ENCODE results near the gene PTPRM. TPM values are rescaled to one million over a fixed set of nuclear protein-coding genes. Genes with fewer than 3 reads are reported as not detected.

PTPRM gene
- total and polyA plus RNA-seq, 2 experiments from 2014 or later = 1.6 to 5.3 TPM

DNA sequence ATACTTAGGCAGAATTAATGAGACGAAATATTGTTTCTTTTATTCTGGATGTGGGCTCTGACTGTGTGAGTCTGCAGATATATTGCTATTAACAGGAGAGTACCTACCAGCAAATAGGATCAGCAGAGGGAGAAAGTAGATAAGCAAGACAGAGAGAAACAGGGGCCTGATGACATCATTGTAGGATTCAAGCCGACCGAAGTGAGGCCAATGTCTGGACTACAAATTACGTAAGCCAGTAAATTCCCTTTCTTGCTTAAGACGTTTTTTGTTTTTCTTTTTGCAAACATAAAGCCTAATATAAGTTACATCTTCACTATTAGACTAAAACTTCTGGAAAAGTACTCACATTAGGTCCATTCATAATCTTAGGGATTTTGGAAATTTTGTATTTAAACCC lies 21.4 kb upstream of the PTPRM start:
- H3K4me3 Mint-ChIP-seq = no peak overlapping the region
- Histone ChIP-seq H3K27me3 (ENCODE audit: insufficient read depth) (no peaks in the 10 kb centered on the region), H3K4me2 (no peak overlapping the region), H3K36me3 (ENCODE audit: insufficient read depth) (no peaks in the 10 kb centered on the region), H2AFZ (no peak overlapping the region), H3K4me1 (ENCODE audit: insufficient read depth) (no peaks in the 10 kb centered on the region), H3K79me2 (replicated peaks; ENCODE audit: insufficient read depth) (no peaks in the 10 kb centered on the region), H3K9me2 (ENCODE audit: insufficient read depth) (no peaks in the 10 kb centered on the region), H3K27ac (ENCODE audit: low read depth) (no peak overlapping the region), H3F3A (replicated peaks; ENCODE audit: low read depth) (no peaks in the 10 kb centered on the region), H3K4me3 (no peak overlapping the region), H4K20me1 (replicated peaks; ENCODE audit: insufficient read depth) (no peaks in the 10 kb centered on the region)
- TF ChIP-seq EZH2 (IDR thresholded peaks at IDR 0.05; ENCODE audit: low read depth, unreplicated experiment) (no peak), ZNF331 (CRISPR knock-in tag; IDR thresholded peaks at IDR 0.05; ENCODE audit: low read depth) (no peak), ZNF114 (CRISPR knock-in tag; IDR thresholded peaks at IDR 0.05) (no peak), JUNB (IDR thresholded peaks at IDR 0.05; ENCODE audit: unreplicated experiment) (no peak), CREB1 (CRISPR knock-in tag; IDR thresholded peaks at IDR 0.05; ENCODE audit: low read depth) (no peak), NANOG (IDR thresholded peaks at IDR 0.05; ENCODE audit: borderline replicate concordance) (no peak), POLR2AphosphoS5 (IDR thresholded peaks at IDR 0.05; ENCODE audit: low read depth) (no peak), STAT1 (IDR thresholded peaks at IDR 0.05; ENCODE audit: unreplicated experiment) (no peak), EZH2phosphoT487 (IDR thresholded peaks at IDR 0.05; ENCODE audit: unreplicated experiment) (no peak)
- TF ChIP-seq, protein P1, sequence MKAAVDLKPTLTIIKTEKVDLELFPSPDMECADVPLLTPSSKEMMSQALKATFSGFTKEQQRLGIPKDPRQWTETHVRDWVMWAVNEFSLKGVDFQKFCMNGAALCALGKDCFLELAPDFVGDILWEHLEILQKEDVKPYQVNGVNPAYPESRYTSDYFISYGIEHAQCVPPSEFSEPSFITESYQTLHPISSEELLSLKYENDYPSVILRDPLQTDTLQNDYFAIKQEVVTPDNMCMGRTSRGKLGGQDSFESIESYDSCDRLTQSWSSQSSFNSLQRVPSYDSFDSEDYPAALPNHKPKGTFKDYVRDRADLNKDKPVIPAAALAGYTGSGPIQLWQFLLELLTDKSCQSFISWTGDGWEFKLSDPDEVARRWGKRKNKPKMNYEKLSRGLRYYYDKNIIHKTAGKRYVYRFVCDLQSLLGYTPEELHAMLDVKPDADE (IDR thresholded peaks at IDR 0.05) = no peak
- TF ChIP-seq, protein P2, sequence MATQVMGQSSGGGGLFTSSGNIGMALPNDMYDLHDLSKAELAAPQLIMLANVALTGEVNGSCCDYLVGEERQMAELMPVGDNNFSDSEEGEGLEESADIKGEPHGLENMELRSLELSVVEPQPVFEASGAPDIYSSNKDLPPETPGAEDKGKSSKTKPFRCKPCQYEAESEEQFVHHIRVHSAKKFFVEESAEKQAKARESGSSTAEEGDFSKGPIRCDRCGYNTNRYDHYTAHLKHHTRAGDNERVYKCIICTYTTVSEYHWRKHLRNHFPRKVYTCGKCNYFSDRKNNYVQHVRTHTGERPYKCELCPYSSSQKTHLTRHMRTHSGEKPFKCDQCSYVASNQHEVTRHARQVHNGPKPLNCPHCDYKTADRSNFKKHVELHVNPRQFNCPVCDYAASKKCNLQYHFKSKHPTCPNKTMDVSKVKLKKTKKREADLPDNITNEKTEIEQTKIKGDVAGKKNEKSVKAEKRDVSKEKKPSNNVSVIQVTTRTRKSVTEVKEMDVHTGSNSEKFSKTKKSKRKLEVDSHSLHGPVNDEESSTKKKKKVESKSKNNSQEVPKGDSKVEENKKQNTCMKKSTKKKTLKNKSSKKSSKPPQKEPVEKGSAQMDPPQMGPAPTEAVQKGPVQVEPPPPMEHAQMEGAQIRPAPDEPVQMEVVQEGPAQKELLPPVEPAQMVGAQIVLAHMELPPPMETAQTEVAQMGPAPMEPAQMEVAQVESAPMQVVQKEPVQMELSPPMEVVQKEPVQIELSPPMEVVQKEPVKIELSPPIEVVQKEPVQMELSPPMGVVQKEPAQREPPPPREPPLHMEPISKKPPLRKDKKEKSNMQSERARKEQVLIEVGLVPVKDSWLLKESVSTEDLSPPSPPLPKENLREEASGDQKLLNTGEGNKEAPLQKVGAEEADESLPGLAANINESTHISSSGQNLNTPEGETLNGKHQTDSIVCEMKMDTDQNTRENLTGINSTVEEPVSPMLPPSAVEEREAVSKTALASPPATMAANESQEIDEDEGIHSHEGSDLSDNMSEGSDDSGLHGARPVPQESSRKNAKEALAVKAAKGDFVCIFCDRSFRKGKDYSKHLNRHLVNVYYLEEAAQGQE (IDR thresholded peaks at IDR 0.05; ENCODE audit: unreplicated experiment) = no peak
- TF ChIP-seq, protein P3, sequence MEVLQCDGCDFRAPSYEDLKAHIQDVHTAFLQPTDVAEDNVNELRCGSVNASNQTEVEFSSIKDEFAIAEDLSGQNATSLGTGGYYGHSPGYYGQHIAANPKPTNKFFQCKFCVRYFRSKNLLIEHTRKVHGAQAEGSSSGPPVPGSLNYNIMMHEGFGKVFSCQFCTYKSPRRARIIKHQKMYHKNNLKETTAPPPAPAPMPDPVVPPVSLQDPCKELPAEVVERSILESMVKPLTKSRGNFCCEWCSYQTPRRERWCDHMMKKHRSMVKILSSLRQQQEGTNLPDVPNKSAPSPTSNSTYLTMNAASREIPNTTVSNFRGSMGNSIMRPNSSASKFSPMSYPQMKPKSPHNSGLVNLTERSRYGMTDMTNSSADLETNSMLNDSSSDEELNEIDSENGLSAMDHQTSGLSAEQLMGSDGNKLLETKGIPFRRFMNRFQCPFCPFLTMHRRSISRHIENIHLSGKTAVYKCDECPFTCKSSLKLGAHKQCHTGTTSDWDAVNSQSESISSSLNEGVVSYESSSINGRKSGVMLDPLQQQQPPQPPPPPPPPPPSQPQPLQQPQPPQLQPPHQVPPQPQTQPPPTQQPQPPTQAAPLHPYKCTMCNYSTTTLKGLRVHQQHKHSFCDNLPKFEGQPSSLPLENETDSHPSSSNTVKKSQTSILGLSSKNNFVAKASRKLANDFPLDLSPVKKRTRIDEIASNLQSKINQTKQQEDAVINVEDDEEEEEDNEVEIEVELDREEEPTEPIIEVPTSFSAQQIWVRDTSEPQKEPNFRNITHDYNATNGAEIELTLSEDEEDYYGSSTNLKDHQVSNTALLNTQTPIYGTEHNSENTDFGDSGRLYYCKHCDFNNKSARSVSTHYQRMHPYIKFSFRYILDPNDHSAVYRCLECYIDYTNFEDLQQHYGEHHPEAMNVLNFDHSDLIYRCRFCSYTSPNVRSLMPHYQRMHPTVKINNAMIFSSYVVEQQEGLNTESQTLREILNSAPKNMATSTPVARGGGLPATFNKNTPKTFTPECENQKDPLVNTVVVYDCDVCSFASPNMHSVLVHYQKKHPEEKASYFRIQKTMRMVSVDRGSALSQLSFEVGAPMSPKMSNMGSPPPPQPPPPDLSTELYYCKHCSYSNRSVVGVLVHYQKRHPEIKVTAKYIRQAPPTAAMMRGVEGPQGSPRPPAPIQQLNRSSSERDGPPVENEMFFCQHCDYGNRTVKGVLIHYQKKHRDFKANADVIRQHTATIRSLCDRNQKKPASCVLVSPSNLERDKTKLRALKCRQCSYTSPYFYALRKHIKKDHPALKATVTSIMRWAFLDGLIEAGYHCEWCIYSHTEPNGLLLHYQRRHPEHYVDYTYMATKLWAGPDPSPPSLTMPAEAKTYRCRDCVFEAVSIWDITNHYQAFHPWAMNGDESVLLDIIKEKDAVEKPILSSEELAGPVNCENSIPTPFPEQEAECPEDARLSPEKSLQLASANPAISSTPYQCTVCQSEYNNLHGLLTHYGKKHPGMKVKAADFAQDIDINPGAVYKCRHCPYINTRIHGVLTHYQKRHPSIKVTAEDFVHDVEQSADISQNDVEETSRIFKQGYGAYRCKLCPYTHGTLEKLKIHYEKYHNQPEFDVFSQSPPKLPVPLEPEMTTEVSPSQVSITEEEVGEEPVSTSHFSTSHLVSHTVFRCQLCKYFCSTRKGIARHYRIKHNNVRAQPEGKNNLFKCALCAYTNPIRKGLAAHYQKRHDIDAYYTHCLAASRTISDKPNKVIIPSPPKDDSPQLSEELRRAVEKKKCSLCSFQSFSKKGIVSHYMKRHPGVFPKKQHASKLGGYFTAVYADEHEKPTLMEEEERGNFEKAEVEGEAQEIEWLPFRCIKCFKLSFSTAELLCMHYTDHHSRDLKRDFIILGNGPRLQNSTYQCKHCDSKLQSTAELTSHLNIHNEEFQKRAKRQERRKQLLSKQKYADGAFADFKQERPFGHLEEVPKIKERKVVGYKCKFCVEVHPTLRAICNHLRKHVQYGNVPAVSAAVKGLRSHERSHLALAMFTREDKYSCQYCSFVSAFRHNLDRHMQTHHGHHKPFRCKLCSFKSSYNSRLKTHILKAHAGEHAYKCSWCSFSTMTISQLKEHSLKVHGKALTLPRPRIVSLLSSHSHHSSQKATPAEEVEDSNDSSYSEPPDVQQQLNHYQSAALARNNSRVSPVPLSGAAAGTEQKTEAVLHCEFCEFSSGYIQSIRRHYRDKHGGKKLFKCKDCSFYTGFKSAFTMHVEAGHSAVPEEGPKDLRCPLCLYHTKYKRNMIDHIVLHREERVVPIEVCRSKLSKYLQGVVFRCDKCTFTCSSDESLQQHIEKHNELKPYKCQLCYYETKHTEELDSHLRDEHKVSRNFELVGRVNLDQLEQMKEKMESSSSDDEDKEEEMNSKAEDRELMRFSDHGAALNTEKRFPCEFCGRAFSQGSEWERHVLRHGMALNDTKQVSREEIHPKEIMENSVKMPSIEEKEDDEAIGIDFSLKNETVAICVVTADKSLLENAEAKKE (CRISPR knock-in tag; IDR thresholded peaks at IDR 0.05) = no peak
- TF ChIP-seq, protein P4, sequence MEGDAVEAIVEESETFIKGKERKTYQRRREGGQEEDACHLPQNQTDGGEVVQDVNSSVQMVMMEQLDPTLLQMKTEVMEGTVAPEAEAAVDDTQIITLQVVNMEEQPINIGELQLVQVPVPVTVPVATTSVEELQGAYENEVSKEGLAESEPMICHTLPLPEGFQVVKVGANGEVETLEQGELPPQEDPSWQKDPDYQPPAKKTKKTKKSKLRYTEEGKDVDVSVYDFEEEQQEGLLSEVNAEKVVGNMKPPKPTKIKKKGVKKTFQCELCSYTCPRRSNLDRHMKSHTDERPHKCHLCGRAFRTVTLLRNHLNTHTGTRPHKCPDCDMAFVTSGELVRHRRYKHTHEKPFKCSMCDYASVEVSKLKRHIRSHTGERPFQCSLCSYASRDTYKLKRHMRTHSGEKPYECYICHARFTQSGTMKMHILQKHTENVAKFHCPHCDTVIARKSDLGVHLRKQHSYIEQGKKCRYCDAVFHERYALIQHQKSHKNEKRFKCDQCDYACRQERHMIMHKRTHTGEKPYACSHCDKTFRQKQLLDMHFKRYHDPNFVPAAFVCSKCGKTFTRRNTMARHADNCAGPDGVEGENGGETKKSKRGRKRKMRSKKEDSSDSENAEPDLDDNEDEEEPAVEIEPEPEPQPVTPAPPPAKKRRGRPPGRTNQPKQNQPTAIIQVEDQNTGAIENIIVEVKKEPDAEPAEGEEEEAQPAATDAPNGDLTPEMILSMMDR (conservative IDR thresholded peaks at IDR 0.05; ENCODE audit: low read depth in 2 of 2) = no peak
- no peak for DNase-seq (ENCODE audit: low spot score)
- no peaks in the 10 kb centered on the region for H3K27me3 Mint-ChIP-seq (ENCODE audit: insufficient read depth, low read depth, poor library complexity)
- no peak for ATAC-seq
- peaks cover 6% of the 10 kb centered on the region; the same call in 2 of the 3 replicates for H3K4me1 Mint-ChIP-seq
- no peaks in the 10 kb centered on the region for H3K9me3 Mint-ChIP-seq
- H3K27ac Mint-ChIP-seq = no peak overlapping the region
- H3K36me3 Mint-ChIP-seq (ENCODE audit: low read depth) = no peaks in the 10 kb centered on the region
